ENCODE data around the gene DPP10. TPM values are rescaled to one million over a fixed set of nuclear protein-coding genes. Genes with fewer than 3 reads are reported as not detected.
"Not testable (repeated sequence)": the region's sequence is repeated elsewhere in the genome, so short reads cannot be mapped to it uniquely, and the experiment has no call there.

DPP10 gene
- total RNA-seq, 1 donor from 2014 or later: not detected

DNA sequence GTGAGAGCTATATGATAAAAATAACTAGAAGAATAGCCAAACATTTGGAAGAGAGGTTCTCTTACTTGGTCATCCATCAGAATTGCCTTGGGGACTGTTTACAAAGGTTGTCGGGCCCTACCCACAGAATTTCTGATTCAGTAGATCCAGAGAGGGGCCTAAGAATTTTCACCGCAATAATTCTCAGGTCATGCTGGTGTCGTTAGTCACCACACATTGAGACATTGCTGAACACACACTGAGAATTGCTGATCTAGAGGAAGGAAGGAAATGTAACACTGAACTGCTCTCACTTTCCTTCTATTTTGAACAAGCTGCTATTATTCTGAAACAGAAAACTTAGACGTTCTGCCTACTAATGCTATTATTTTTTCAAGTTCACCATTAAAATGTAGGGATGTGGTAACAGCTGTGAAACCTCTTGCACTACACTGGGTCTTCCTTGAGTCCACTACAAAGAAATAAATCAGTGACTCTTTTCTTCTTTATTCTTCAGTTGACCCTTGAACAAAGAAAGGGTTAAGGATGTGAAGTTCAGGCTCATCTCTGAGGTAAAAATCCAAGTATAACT lies 491.3 kb downstream of the DPP10 start:
- no peak for DNase-seq (ENCODE audit: low spot score)
- Mint-ChIP-seq H3K4me3 (ENCODE audit: low read depth) (no peak overlapping the region), H3K36me3 (ENCODE audit: low read depth) (no peaks in the 10 kb centered on the region), H3K4me1 (ENCODE audit: low read depth) (no peaks in the 10 kb centered on the region), H3K27ac (no peak overlapping the region), H3K27me3 (ENCODE audit: low read depth) (no peaks in the 10 kb centered on the region), H3K9me3 (peaks cover 30% of the 10 kb centered on the region)
- intact Hi-C loops (cut with micrococcal nuclease): no loop called here

- Mint-ChIP-seq H3K36me3 (ENCODE audit: low read depth) (no peaks in the 10 kb centered on the region), H3K27ac (no peak overlapping the region), H3K4me1 (ENCODE audit: low read depth) (no peaks in the 10 kb centered on the region), H3K4me3 (ENCODE audit: low read depth) (no peak overlapping the region), H3K27me3 (ENCODE audit: low read depth) (no peaks in the 10 kb centered on the region), H3K9me3 (peaks cover 25% of the 10 kb centered on the region)
- no peak for DNase-seq (ENCODE audit: low spot score)
- intact Hi-C loops (cut with micrococcal nuclease): no loop called here
These were observed 492.6 kb downstream of the DPP10 start for GRCh38 chr2:114935031-114935430.

GRCh38 chr2:114937366-114937930 lies 495.0 kb downstream of the DPP10 start:
- Mint-ChIP-seq H3K4me1 (ENCODE audit: low read depth) (no peaks in the 10 kb centered on the region), H3K27ac (no peak overlapping the region), H3K36me3 (ENCODE audit: low read depth) (no peaks in the 10 kb centered on the region), H3K27me3 (ENCODE audit: low read depth) (no peaks in the 10 kb centered on the region), H3K9me3 (peaks cover 18% of the 10 kb centered on the region), H3K4me3 (ENCODE audit: low read depth) (no peak overlapping the region)
- intact Hi-C loops (cut with micrococcal nuclease): no loop called here
- no peak for DNase-seq (ENCODE audit: low spot score)

DNA sequence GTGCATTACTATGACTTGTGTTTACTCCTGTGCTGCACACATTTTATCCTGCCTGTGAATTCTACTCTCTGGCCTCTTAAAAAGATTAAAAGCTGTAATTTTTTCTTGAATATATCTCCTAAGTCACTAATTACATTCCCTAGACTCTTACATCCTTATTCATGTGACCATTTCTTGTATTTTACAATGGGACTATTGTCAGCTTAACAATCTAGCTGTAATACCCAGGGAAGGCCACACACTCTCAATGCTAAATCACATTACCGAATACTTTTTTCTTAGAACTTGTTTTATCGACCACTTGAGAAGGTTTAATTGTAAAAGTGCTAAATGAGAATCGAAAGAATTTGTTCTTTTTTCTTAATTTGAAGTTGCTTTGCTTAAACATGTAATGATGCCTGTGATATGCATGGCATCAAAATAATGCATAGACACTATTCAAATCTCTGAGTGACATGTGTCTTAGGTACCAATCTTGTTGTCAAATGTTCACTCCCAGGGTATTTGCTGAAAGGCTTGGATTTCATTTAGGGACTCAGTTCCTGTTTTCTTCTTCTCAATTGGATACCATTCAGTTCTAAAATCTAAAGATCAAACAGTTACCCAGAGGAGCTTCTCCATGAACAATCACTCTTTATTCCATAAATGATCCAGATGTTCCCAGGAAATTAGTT lies 498.5 kb downstream of the DPP10 start:
- Mint-ChIP-seq H3K27me3 (ENCODE audit: low read depth) (no peaks in the 10 kb centered on the region), H3K9me3 (peaks cover 7% of the 10 kb centered on the region), H3K4me1 (ENCODE audit: low read depth) (no peaks in the 10 kb centered on the region), H3K27ac (no peak overlapping the region), H3K4me3 (ENCODE audit: low read depth) (no peak overlapping the region), H3K36me3 (ENCODE audit: low read depth) (no peaks in the 10 kb centered on the region)
- DNase-seq (ENCODE audit: low spot score): no peak
- intact Hi-C loops (cut with micrococcal nuclease): no loop called here

- Mint-ChIP-seq H3K27ac (no peak overlapping the region), H3K27me3 (ENCODE audit: low read depth) (no peaks in the 10 kb centered on the region), H3K9me3 (peaks cover 5% of the 10 kb centered on the region), H3K4me1 (ENCODE audit: low read depth) (no peaks in the 10 kb centered on the region), H3K36me3 (ENCODE audit: low read depth) (no peaks in the 10 kb centered on the region), H3K4me3 (ENCODE audit: low read depth) (no peak overlapping the region)
- intact Hi-C loops (cut with micrococcal nuclease): no loop called here
- no peak for DNase-seq (ENCODE audit: low spot score)
These were observed 506.9 kb downstream of the DPP10 start for GRCh38 chr2:114949228-114949804.

DNA sequence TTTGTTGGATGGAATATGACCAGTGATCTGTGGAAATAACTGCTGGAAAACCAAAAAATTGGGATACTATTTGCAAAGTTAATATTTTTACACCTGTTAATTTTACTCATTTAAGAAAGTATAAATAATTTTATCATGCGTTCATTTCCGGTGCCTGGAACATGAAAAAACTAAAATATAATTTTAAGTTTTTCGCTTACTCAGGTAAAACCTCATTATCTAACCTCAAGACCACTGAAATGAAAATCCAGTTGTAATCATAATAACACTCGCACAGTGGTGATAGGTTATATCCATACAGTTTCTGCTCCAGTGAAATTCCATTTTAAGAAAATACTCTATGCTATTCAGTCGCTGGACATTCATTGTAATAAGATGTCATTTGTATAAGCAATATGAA lies 517.9 kb downstream of the DPP10 start:
- no peaks in the 10 kb centered on the region for H3K36me3 Mint-ChIP-seq (ENCODE audit: low read depth)
- H3K4me1 Mint-ChIP-seq (ENCODE audit: low read depth): no peaks in the 10 kb centered on the region
- peaks cover 20% of the 10 kb centered on the region for H3K9me3 Mint-ChIP-seq
- H3K27me3 Mint-ChIP-seq (ENCODE audit: low read depth): no peaks in the 10 kb centered on the region
- H3K27ac Mint-ChIP-seq: no peak overlapping the region
- intact Hi-C loops (cut with micrococcal nuclease): no loop called here
- no peak for DNase-seq (ENCODE audit: low spot score)
- no peak overlapping the region for H3K4me3 Mint-ChIP-seq (ENCODE audit: low read depth)

- intact Hi-C loops (cut with micrococcal nuclease): no loop called here
- H3K27me3 Mint-ChIP-seq (ENCODE audit: low read depth): no peaks in the 10 kb centered on the region
- H3K4me1 Mint-ChIP-seq (ENCODE audit: low read depth): no peaks in the 10 kb centered on the region
- H3K4me3 Mint-ChIP-seq (ENCODE audit: low read depth): no peak overlapping the region
- no peak overlapping the region for H3K27ac Mint-ChIP-seq
- no peak for DNase-seq (ENCODE audit: low spot score)
- peaks cover 22% of the 10 kb centered on the region for H3K9me3 Mint-ChIP-seq
- H3K36me3 Mint-ChIP-seq (ENCODE audit: low read depth): no peaks in the 10 kb centered on the region
These were observed 520.1 kb downstream of the DPP10 start for GRCh38 chr2:114962532-114962931.

DNA sequence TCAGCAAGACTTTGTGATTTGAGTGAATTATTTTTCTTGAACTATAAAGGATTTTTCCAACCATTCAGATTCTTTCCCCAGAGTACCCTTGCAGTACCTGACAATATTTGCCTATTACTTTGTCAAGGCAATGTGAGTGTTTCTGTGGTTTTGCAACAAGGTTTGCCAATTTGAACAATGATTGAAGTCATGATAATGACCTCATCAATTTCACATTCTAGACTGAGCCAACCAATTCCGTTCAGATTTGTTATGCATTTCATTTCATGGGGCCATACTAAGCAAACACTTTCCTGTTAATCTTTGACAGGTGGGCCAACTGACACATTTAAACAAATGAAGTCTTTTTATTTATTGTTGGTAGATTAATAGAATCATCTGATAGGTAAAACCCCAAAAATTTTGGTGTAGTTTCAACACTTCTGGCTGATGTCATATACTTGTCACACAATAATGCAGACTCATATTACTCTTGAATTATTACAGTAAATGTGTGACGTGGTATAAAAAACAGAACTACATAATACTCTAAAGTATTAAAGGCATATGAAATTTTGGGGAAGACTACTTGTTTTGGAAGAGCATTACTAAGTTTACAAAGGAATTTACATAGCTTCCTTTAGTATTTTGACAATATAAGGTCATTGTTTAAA lies 526.4 kb downstream of the DPP10 start:
- no peak for DNase-seq (ENCODE audit: low spot score)
- H3K36me3 Mint-ChIP-seq (ENCODE audit: low read depth): no peaks in the 10 kb centered on the region
- H3K4me3 Mint-ChIP-seq (ENCODE audit: low read depth): no peak overlapping the region
- intact Hi-C loops (cut with micrococcal nuclease): no loop called here
- no peaks in the 10 kb centered on the region for H3K4me1 Mint-ChIP-seq (ENCODE audit: low read depth)
- H3K27ac Mint-ChIP-seq: no peak overlapping the region
- H3K27me3 Mint-ChIP-seq (ENCODE audit: low read depth): no peaks in the 10 kb centered on the region
- peaks cover 14% of the 10 kb centered on the region for H3K9me3 Mint-ChIP-seq

DNA sequence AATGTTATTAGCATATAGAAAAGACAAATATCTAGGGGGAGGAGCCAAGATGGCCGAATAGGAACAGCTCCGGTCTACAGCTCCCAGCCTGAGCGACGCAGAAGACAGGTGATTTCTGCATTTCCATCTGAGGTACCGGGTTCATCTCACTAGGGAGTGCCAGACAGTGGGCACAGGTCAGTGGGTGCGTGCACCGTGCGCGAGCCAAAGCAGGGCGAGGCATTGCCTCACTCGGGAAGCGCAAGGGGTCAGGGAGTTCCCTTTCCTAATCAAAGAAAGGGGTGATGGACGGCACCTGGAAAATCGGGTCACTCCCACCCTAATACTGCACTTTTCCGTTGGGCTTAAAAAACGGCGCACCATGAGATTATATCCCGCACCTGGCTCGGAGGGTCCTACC lies 561.9 kb downstream of the DPP10 start:
- H3K4me3 Mint-ChIP-seq (ENCODE audit: low read depth); H3K36me3 Mint-ChIP-seq (ENCODE audit: low read depth); H3K4me1 Mint-ChIP-seq (ENCODE audit: low read depth); DNase-seq (ENCODE audit: low spot score); H3K27ac Mint-ChIP-seq; intact Hi-C loops (cut with micrococcal nuclease); H3K27me3 Mint-ChIP-seq (ENCODE audit: low read depth): not testable (repeated sequence)
- H3K9me3 Mint-ChIP-seq: peaks cover 27% of the 10 kb centered on the region

DNA sequence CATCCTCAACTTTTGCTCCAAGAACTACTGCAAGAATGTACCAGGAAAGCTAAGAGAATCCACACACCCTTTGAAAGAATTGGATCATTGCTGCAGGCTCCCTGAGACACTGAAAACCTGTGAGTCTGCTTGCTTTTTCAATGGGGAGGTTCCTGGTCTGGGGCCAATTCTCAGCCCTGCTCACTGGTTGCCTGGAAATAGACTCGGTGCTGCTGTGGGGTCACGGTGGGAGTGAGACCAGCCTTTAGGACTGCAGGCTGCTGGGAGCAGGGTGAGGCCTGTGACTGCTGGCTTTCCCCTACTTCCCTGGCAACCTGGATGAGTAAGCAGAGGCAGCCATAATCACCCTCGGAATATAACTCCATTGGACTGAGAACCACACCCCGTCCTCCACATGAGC lies 569.3 kb downstream of the DPP10 start:
- Mint-ChIP-seq H3K27me3 (ENCODE audit: low read depth) (no peaks in the 10 kb centered on the region), H3K4me1 (ENCODE audit: low read depth) (no peaks in the 10 kb centered on the region), H3K27ac (no peak overlapping the region), H3K36me3 (ENCODE audit: low read depth) (no peaks in the 10 kb centered on the region), H3K4me3 (ENCODE audit: low read depth) (no peak overlapping the region), H3K9me3 (peaks cover 41% of the 10 kb centered on the region)
- no peak for DNase-seq (ENCODE audit: low spot score)
- intact Hi-C loops (cut with micrococcal nuclease): no loop called here

DNA sequence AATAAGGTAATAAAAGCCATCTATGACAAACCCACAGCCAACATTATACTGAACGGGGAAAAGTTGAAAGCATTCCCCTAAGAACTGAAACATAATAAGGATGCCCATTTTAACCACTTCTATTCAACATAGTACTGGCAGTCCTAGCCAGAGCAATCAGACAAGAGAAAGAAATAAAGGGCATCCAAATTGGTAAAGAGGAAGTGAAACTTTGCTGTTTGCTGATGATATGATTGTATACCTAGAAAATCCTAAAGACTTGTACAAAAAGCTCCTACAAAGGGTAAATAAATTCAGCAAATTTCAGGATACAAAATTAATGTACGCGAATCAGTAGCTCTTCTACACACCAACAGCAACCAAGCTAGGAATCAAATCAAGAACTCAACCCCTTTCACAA lies 579.6 kb downstream of the DPP10 start:
- H3K4me1 Mint-ChIP-seq (ENCODE audit: low read depth); DNase-seq (ENCODE audit: low spot score); H3K27ac Mint-ChIP-seq; H3K27me3 Mint-ChIP-seq (ENCODE audit: low read depth); intact Hi-C loops (cut with micrococcal nuclease); H3K4me3 Mint-ChIP-seq (ENCODE audit: low read depth); H3K36me3 Mint-ChIP-seq (ENCODE audit: low read depth): not testable (repeated sequence)
- peaks cover 18% of the 10 kb centered on the region for H3K9me3 Mint-ChIP-seq

DNA sequence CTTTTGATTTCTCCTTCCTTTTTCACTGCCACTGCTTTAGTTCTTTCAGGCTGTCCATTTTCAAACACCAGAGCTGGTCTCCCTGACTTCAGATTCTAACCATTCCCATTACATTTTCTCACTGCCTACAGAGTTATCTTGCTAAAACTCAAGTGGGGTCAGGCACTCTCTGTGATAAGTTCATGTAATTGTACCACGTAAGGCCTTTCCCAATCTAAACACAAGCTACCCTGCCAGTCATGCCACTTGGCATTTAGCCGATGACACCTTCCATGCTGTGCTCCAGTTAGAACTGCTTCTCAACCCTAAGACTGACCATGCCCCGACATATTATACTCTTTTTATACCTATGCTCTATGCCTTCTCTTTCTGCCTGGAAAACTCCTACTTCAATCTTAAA lies 592.4 kb downstream of the DPP10 start:
- no peak for DNase-seq (ENCODE audit: low spot score)
- Mint-ChIP-seq H3K4me3 (ENCODE audit: low read depth) (no peak overlapping the region), H3K9me3 (peaks cover 34% of the 10 kb centered on the region), H3K27ac (no peak overlapping the region), H3K36me3 (ENCODE audit: low read depth) (no peaks in the 10 kb centered on the region), H3K4me1 (ENCODE audit: low read depth) (no peaks in the 10 kb centered on the region), H3K27me3 (ENCODE audit: low read depth) (no peaks in the 10 kb centered on the region)
- intact Hi-C loops (cut with micrococcal nuclease): no loop called here

GRCh38 chr2:115036818-115037217 lies 594.4 kb downstream of the DPP10 start:
- H3K27me3 Mint-ChIP-seq (ENCODE audit: low read depth): no peaks in the 10 kb centered on the region
- intact Hi-C loops (cut with micrococcal nuclease): no loop called here
- H3K36me3 Mint-ChIP-seq (ENCODE audit: low read depth): no peaks in the 10 kb centered on the region
- no peak overlapping the region for H3K4me3 Mint-ChIP-seq (ENCODE audit: low read depth)
- H3K4me1 Mint-ChIP-seq (ENCODE audit: low read depth): no peaks in the 10 kb centered on the region
- peaks cover 37% of the 10 kb centered on the region for H3K9me3 Mint-ChIP-seq
- no peak overlapping the region for H3K27ac Mint-ChIP-seq
- DNase-seq (ENCODE audit: low spot score): no peak

All from activated T-helper 2 cell treated with anti-CD3 and anti-CD28 coated beads, Interferon-gamma antibody, Interleukin-2, Interleukin-4, amounts not matched to agents 10 μg/mL and 5 μg/mL and 100 μg/mL, durations not matched to agents 14 hours and 24 hours and 36 hours (primary cell).